Astrocyte (in vitro differentiated cells and primary cell): ENCODE data around the gene CSNK1E. TPM values are rescaled to one million over a fixed set of nuclear protein-coding genes. Genes with fewer than 3 reads are reported as not detected.

Source experiments
- DNase-seq: peaks from one replicate; pipeline ENCODE4 v3.0.0-alpha.2; 2010; ENCODE audit warnings: low read depth
- FAIRE-seq: peaks from 2 replicates; lab custom pipeline; 2011; peaks lifted over from hg19 to GRCh38; lab: Jason Lieb, UNC
- H2AFZ ChIP-seq: 2 replicates; pipeline ENCODE4 v1.6.0; 2012; ENCODE audit warnings: low read depth, low read length, inconsistent platforms
- H3K27ac ChIP-seq: 2 replicates; pipeline ENCODE4 v1.5.1; 2011; ENCODE audit warnings: low read depth, low read length, inconsistent platforms
- H3K27me3 ChIP-seq: 2 replicates; pipeline ENCODE4 v1.6.0; 2011; ENCODE audit warnings: low read length, inconsistent platforms; ENCODE audit not compliant: insufficient read depth
- H3K36me3 ChIP-seq: 2 replicates; pipeline ENCODE4 v1.5.1; 2011; ENCODE audit warnings: low read length, inconsistent platforms; ENCODE audit not compliant: insufficient read depth
- H3K4me1 ChIP-seq: 2 replicates; pipeline ENCODE4 v1.5.1; 2011; ENCODE audit warnings: low read length, inconsistent platforms; ENCODE audit not compliant: insufficient read depth
- H3K4me2 ChIP-seq: 2 replicates; pipeline ENCODE4 v1.6.0; 2012; ENCODE audit warnings: low read length, inconsistent platforms
- H3K4me3 ChIP-seq: 2 replicates; pipeline ENCODE4 v1.5.1; 2011; ENCODE audit warnings: low read depth, mild to moderate bottlenecking, low read length, inconsistent platforms; ENCODE audit not compliant: insufficient read depth
- H3K79me2 ChIP-seq: 2 replicates; pipeline ENCODE4 v1.6.0; 2012; ENCODE audit warnings: mild to moderate bottlenecking, low read length, inconsistent platforms; ENCODE audit not compliant: insufficient read depth
- H3K9ac ChIP-seq: 2 replicates; pipeline ENCODE4 v1.6.0; 2012; ENCODE audit warnings: mild to moderate bottlenecking, low read length, inconsistent platforms
- H3K9me3 ChIP-seq: 2 replicates; pipeline ENCODE4 v1.5.1; 2012; ENCODE audit warnings: low read depth, mild to moderate bottlenecking, low read length, inconsistent platforms; ENCODE audit not compliant: insufficient read depth
- H4K20me1 ChIP-seq: 2 replicates; pipeline ENCODE4 v1.6.0; 2012; ENCODE audit warnings: low read length, inconsistent platforms; ENCODE audit not compliant: insufficient read depth
- H3K27ac Mint-ChIP-seq: one replicate; pipeline ENCODE4 v1.8.0; 2021; ENCODE audit warnings: mild to moderate bottlenecking, mixed read lengths; ENCODE audit not compliant: unreplicated experiment
- H3K27me3 Mint-ChIP-seq: one replicate; pipeline ENCODE4 v1.8.0; 2021; ENCODE audit warnings: low read depth, mixed read lengths; ENCODE audit not compliant: unreplicated experiment
- H3K36me3 Mint-ChIP-seq: one replicate; pipeline ENCODE4 v1.8.0; 2021; ENCODE audit warnings: low read depth, mixed read lengths; ENCODE audit not compliant: unreplicated experiment
- H3K4me1 Mint-ChIP-seq: one replicate; pipeline ENCODE4 v1.8.0; 2021; ENCODE audit warnings: low read depth, mixed read lengths; ENCODE audit not compliant: unreplicated experiment
- H3K4me3 Mint-ChIP-seq: one replicate; pipeline ENCODE4 v1.8.0; 2021; ENCODE audit warnings: mild to moderate bottlenecking, moderate library complexity, mixed read lengths; ENCODE audit not compliant: unreplicated experiment
- H3K9me3 Mint-ChIP-seq: one replicate; pipeline ENCODE4 v1.8.0; 2021; ENCODE audit warnings: mild to moderate bottlenecking, mixed read lengths; ENCODE audit not compliant: unreplicated experiment
- EZH2 ChIP-seq: IDR thresholded peaks from 2 replicates; pipeline ENCODE4 v1.6.1; 2012; ENCODE audit warnings: mild to moderate bottlenecking, low read length, inconsistent platforms; ENCODE audit not compliant: insufficient read depth
- total RNA-seq: library from RNA; stranded (reverse); gene quantifications from 2 replicates; pipeline ENCODE4 v1.2.1, GENCODE V29; 2021
- TF ChIP-seq, protein P1 (sequence below): IDR thresholded peaks from 2 replicates; pipeline ENCODE4 v1.5.1; 2011; ENCODE audit warnings: low read depth, mild to moderate bottlenecking, inconsistent platforms, low read length, moderate library complexity; ENCODE audit not compliant: insufficient read depth

CSNK1E gene
- total RNA-seq, 1 donor from 2014 or later = 171 TPM

DNA sequence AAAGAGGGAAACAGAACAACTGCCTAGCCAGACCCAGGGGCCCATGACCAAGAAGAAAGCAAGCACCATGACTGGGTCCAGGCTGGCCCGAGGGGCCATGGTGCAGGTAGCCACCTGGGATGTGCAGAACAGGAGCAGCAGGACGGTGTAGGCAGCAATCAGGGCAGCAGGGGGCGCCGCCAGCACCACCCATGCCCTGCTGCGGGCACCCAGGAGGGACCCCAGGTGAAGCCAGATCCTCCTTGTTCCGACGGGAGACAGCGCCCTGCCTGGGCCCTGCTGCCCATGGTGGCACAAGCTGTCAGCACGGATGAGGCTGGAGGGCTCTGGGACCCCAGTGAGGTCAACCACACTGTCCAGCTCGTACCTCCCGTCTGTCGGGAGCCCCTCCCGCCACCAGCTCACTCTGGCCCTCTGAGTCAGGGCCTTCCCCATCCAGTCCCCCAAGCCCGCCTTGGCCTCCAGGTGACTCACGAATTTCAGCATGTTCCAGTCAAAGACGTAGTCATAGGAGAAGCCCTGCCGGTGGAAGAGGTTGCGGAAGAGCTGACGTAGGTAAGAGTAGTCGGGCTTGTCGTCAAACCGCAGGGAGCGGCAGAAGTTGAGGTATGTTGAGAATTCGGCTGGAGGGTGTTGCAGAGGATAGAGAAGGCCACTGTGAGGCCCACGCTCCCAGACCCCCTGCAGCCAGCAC, 18.8 kb downstream of the CSNK1E start:
- H3K27me3 Mint-ChIP-seq = no peaks in the 10 kb centered on the region
- H3K4me3 Mint-ChIP-seq = no peak overlapping the region

GRCh38 chr22:38296372-38296771, 20.9 kb downstream of the CSNK1E start:
- no peak overlapping the region for H3K4me3 Mint-ChIP-seq
- no peak overlapping the region for H3K27ac Mint-ChIP-seq
- TF ChIP-seq, protein P1, sequence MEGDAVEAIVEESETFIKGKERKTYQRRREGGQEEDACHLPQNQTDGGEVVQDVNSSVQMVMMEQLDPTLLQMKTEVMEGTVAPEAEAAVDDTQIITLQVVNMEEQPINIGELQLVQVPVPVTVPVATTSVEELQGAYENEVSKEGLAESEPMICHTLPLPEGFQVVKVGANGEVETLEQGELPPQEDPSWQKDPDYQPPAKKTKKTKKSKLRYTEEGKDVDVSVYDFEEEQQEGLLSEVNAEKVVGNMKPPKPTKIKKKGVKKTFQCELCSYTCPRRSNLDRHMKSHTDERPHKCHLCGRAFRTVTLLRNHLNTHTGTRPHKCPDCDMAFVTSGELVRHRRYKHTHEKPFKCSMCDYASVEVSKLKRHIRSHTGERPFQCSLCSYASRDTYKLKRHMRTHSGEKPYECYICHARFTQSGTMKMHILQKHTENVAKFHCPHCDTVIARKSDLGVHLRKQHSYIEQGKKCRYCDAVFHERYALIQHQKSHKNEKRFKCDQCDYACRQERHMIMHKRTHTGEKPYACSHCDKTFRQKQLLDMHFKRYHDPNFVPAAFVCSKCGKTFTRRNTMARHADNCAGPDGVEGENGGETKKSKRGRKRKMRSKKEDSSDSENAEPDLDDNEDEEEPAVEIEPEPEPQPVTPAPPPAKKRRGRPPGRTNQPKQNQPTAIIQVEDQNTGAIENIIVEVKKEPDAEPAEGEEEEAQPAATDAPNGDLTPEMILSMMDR = no peak
- TF ChIP-seq EZH2 = no peak

More for the DNA sequence above, 18.8 kb downstream of the CSNK1E start:
- H3K9ac ChIP-seq = peak overlapping the region; percentile 82
- H2AFZ ChIP-seq = no peak overlapping the region
- peak overlapping the region; percentile 97 for H3K27ac ChIP-seq
- H3K36me3 ChIP-seq = peaks cover 68% of the 10 kb centered on the region
- H3K4me1 Mint-ChIP-seq = peaks cover 3% of the 10 kb centered on the region
- TF ChIP-seq, protein P1 = peak; percentile 27
- no peak for TF ChIP-seq EZH2
- H3K4me2 ChIP-seq = peak overlapping the region; percentile 64
- peaks cover 22% of the 10 kb centered on the region for H3K36me3 Mint-ChIP-seq
- FAIRE-seq (no peak), DNase-seq (peak; percentile 100)
- H4K20me1 ChIP-seq = peaks cover 97% of the 10 kb centered on the region
- H3K79me2 ChIP-seq = peaks cover 88% of the 10 kb centered on the region
- H3K27ac Mint-ChIP-seq = peak overlapping the region; percentile 41
- no peaks in the 10 kb centered on the region for H3K9me3 Mint-ChIP-seq
- no peak overlapping the region for H3K4me3 ChIP-seq
- H3K27me3 ChIP-seq = no peaks in the 10 kb centered on the region
- H3K4me1 ChIP-seq = peaks cover 21% of the 10 kb centered on the region
- no peaks in the 10 kb centered on the region for H3K9me3 ChIP-seq

GRCh38 chr22:38295863-38296262, 21.4 kb downstream of the CSNK1E start:
- no peak overlapping the region for H3K4me3 Mint-ChIP-seq
- FAIRE-seq (no peak), DNase-seq (no peak)
- peaks cover 3% of the 10 kb centered on the region for H3K4me1 Mint-ChIP-seq
- Histone ChIP-seq H3K9me3 (no peaks in the 10 kb centered on the region), H3K4me1 (peaks cover 21% of the 10 kb centered on the region), H3K79me2 (peaks cover 62% of the 10 kb centered on the region), H3K9ac (peak overlapping the region; percentile 10), H3K4me3 (no peak overlapping the region), H3K36me3 (peaks cover 56% of the 10 kb centered on the region), H3K27ac (peak overlapping the region; percentile 54), H2AFZ (no peak overlapping the region), H3K4me2 (no peak overlapping the region), H4K20me1 (peaks cover 94% of the 10 kb centered on the region), H3K27me3 (no peaks in the 10 kb centered on the region)
- no peaks in the 10 kb centered on the region for H3K9me3 Mint-ChIP-seq
- no peaks in the 10 kb centered on the region for H3K27me3 Mint-ChIP-seq
- H3K27ac Mint-ChIP-seq = no peak overlapping the region
- TF ChIP-seq, protein P1 = no peak
- TF ChIP-seq EZH2 = no peak
- H3K36me3 Mint-ChIP-seq = peaks cover 26% of the 10 kb centered on the region

More at GRCh38 chr22:38296372-38296771, 20.9 kb downstream of the CSNK1E start:
- Mint-ChIP-seq H3K9me3 (no peaks in the 10 kb centered on the region), H3K36me3 (peaks cover 26% of the 10 kb centered on the region), H3K27me3 (no peaks in the 10 kb centered on the region), H3K4me1 (peaks cover 3% of the 10 kb centered on the region)
- H2AFZ ChIP-seq = no peak overlapping the region
- FAIRE-seq (no peak), DNase-seq (no peak)
- no peaks in the 10 kb centered on the region for H3K27me3 ChIP-seq
- H3K9ac ChIP-seq = peak overlapping the region; percentile 33
- no peaks in the 10 kb centered on the region for H3K9me3 ChIP-seq
- H3K79me2 ChIP-seq = peaks cover 67% of the 10 kb centered on the region
- peaks cover 21% of the 10 kb centered on the region for H3K4me1 ChIP-seq
- H3K4me3 ChIP-seq = no peak overlapping the region
- peak overlapping the region; percentile 54 for H3K27ac ChIP-seq
- H3K4me2 ChIP-seq = no peak overlapping the region
- H3K36me3 ChIP-seq = peaks cover 59% of the 10 kb centered on the region
- peaks cover 94% of the 10 kb centered on the region for H4K20me1 ChIP-seq
